GM23248 (cell line): ENCODE measurements around the gene AVPI1. TPM values are rescaled to one million over a fixed set of nuclear protein-coding genes. Genes with fewer than 3 reads are reported as not detected.

ENCODE experiments used
- DNase-seq: peaks from one replicate; pipeline ENCODE4 v3.0.0-alpha.2; 2015
- H2AFZ ChIP-seq: fragments of 200-600 bp; sonication (generic); 2 replicates; pipeline ENCODE4 v1.6.1; 2016; ENCODE audit warnings: antibody characterized with exemption
- H3F3A ChIP-seq: fragments of 200-600 bp; sonication (generic); 2 replicates; pipeline ENCODE4 v1.6.1; 2016; ENCODE audit warnings: mild to moderate bottlenecking, antibody characterized with exemption, mixed run types; ENCODE audit not compliant: insufficient read depth
- H3K27ac ChIP-seq: fragments of 200-600 bp; sonication (generic); 2 replicates; pipeline ENCODE4 v1.5.1; 2016; ENCODE audit warnings: mild to moderate bottlenecking
- H3K27me3 ChIP-seq: fragments of 200-600 bp; sonication (generic); replicated peaks from 2 replicates; pipeline ENCODE4 v1.6.1; 2016; ENCODE audit warnings: mild to moderate bottlenecking; ENCODE audit not compliant: insufficient read depth
- H3K36me3 ChIP-seq: fragments of 200-600 bp; sonication (generic); 2 replicates; pipeline ENCODE4 v1.6.1; 2016; ENCODE audit warnings: low read depth, mild to moderate bottlenecking
- H3K4me1 ChIP-seq: fragments of 200-600 bp; sonication (generic); 2 replicates; pipeline ENCODE4 v1.6.1; 2016; ENCODE audit warnings: mild to moderate bottlenecking; ENCODE audit not compliant: insufficient read depth
- H3K4me2 ChIP-seq: fragments of 200-600 bp; sonication (generic); one replicate; pipeline ENCODE4 v1.6.1; 2016; ENCODE audit warnings: mild to moderate bottlenecking; ENCODE audit not compliant: unreplicated experiment
- H3K4me3 ChIP-seq: fragments of 200-600 bp; sonication (generic); 2 replicates; pipeline ENCODE4 v1.5.1; 2016; ENCODE audit warnings: mild to moderate bottlenecking
- H3K79me2 ChIP-seq: fragments of 200-600 bp; sonication (generic); 2 replicates; pipeline ENCODE4 v1.6.1; 2016; ENCODE audit warnings: mild to moderate bottlenecking; ENCODE audit not compliant: insufficient read depth
- H3K9ac ChIP-seq: fragments of 200-600 bp; sonication (generic); 2 replicates; pipeline ENCODE4 v1.6.1; 2016; ENCODE audit warnings: mild to moderate bottlenecking
- H3K9me2 ChIP-seq: fragments of 200-600 bp; sonication (generic); 2 replicates; pipeline ENCODE4 v1.6.1; 2016; ENCODE audit warnings: mixed run types, mild to moderate bottlenecking, moderate library complexity; ENCODE audit not compliant: insufficient read depth
- H3K9me3 ChIP-seq: fragments of 200-600 bp; sonication (generic); one replicate; pipeline ENCODE4 v1.6.1; 2017; ENCODE audit warnings: low read depth
- H4K20me1 ChIP-seq: fragments of 200-600 bp; sonication (generic); 2 replicates; pipeline ENCODE4 v1.6.0; 2016; ENCODE audit not compliant: insufficient read depth
- EZH2 ChIP-seq: fragments of 200-600 bp; sonication (generic); IDR thresholded peaks from 2 replicates; pipeline ENCODE4 v1.6.1; 2018; ENCODE audit warnings: antibody characterized with exemption, mild to moderate bottlenecking; ENCODE audit not compliant: insufficient read depth, poor library complexity, severe bottlenecking
- EZH2phosphoT487 ChIP-seq: fragments of 200-600 bp; sonication (generic); IDR thresholded peaks from 2 replicates; pipeline ENCODE4 v1.6.1; 2018; ENCODE audit warnings: antibody characterized with exemption, moderate library complexity, mild to moderate bottlenecking, low read depth; ENCODE audit not compliant: insufficient read depth
- WGBS, 2 experiments: methylation state at CpG; one replicate each; pipeline ENCODE4 v1.1.6; 2015 to 2017; ENCODE audit warnings: low lambda C conversion rate in 2 of 2, low coverage in 1 of 2; ENCODE audit errors: missing lambda C conversion rate in 2 of 2; 5-methylcytosine and 5-hydroxymethylcytosine counted together
- in situ Hi-C: fragments of 300-500 bp; cut with MboI; formaldehyde crosslinking; loops from 2 replicates; pipeline ENCODE4 v1.15.0; 2020
- polyA plus RNA-seq: library from polyadenylated mRNA; unstranded; fragments of >200 nt; fragmentation: Nextera tagmentation; extraction: Ambion mirVana; gene quantifications from 2 replicates; pipeline ENCODE4 v1.2.1, GENCODE V29; 2016
- total RNA-seq: library from RNA; depleted of rRNA; stranded (reverse); fragments of >200 nt; shearing (Covaris generic); gene quantifications from 2 replicates; pipeline ENCODE4 v1.2.3, GENCODE V29; 2014

AVPI1 gene
- total and polyA plus RNA-seq, 2 experiments from 2014 or later = 31.4 to 33.8 TPM

GRCh38 chr10:97690133-97690532, 3.1 kb upstream of the AVPI1 start:
- in situ Hi-C loops = no loop called here
- TF ChIP-seq EZH2phosphoT487 = no peak
- TF ChIP-seq EZH2 = no peak

GRCh38 chr10:97689559-97690020, 2.5 kb upstream of the AVPI1 start:
- in situ Hi-C loops = no loop called here
- Histone ChIP-seq H3K36me3 (no peaks in the 10 kb centered on the region), H3K4me1 (peaks cover 35% of the 10 kb centered on the region), H3K79me2 (peaks cover 22% of the 10 kb centered on the region), H3K9ac (peak overlapping the region; percentile 94), H3K4me2 (peak overlapping the region; percentile 41), H3K27ac (peak overlapping the region; percentile 99), H3K9me2 (no peaks in the 10 kb centered on the region), H3K9me3 (no peaks in the 10 kb centered on the region), H3K4me3 (no peak overlapping the region), H4K20me1 (no peaks in the 10 kb centered on the region), H3F3A (peaks cover 48% of the 10 kb centered on the region), H3K27me3 (no peaks in the 10 kb centered on the region), H2AFZ (peak overlapping the region; percentile 33; the same call in 1 of the 2 replicates)
- TF ChIP-seq EZH2phosphoT487 (no peak), EZH2 (no peak)
- 31 to 34% methylated on average over 5 of the region's 5 CpGs for WGBS, 2 experiments
- peak; percentile 98 for DNase-seq

More at GRCh38 chr10:97690133-97690532, 3.1 kb upstream of the AVPI1 start:
- Histone ChIP-seq H3K27ac (peak overlapping the region; percentile 99), H3K79me2 (peaks cover 17% of the 10 kb centered on the region), H3K4me3 (no peak overlapping the region), H3K27me3 (no peaks in the 10 kb centered on the region), H3K9me2 (no peaks in the 10 kb centered on the region), H3F3A (peaks cover 43% of the 10 kb centered on the region), H3K9ac (peak overlapping the region; percentile 58), H4K20me1 (no peaks in the 10 kb centered on the region), H3K4me2 (peak overlapping the region; percentile 29), H3K9me3 (no peaks in the 10 kb centered on the region), H2AFZ (peak overlapping the region; percentile 33; the same call in 1 of the 2 replicates), H3K4me1 (peaks cover 30% of the 10 kb centered on the region), H3K36me3 (no peaks in the 10 kb centered on the region)
- WGBS, 2 experiments = 96 to 98% methylated on average over 3 of the region's 3 CpGs
- DNase-seq = peak; percentile 41

- Histone ChIP-seq H3K9me2 (no peaks in the 10 kb centered on the region), H4K20me1 (no peaks in the 10 kb centered on the region), H3K27me3 (no peaks in the 10 kb centered on the region), H3K79me2 (peaks cover 37% of the 10 kb centered on the region), H3K36me3 (no peaks in the 10 kb centered on the region), H3F3A (peaks cover 61% of the 10 kb centered on the region), H3K4me2 (peak overlapping the region; percentile 61), H3K4me3 (peak overlapping the region; percentile 31), H3K9ac (peak overlapping the region; percentile 94), H2AFZ (peak overlapping the region; percentile 64), H3K4me1 (peaks cover 50% of the 10 kb centered on the region), H3K9me3 (no peaks in the 10 kb centered on the region), H3K27ac (peak overlapping the region; percentile 99)
- no peak for TF ChIP-seq EZH2
- no peak for TF ChIP-seq EZH2phosphoT487
- in situ Hi-C loops = no loop called here
- peak; percentile 87 for DNase-seq
- 10 to 15% methylated on average over 14 of the region's 14 CpGs for WGBS, 2 experiments
These were observed 1.0 kb upstream of the AVPI1 start for GRCh38 chr10:97687785-97688781.

- Histone ChIP-seq H3K4me3 (peak overlapping the region; percentile 91), H3K4me1 (peaks cover 61% of the 10 kb centered on the region), H3F3A (peaks cover 68% of the 10 kb centered on the region), H3K9ac (peak overlapping the region; percentile 94), H3K4me2 (peak overlapping the region; percentile 96), H3K27me3 (no peaks in the 10 kb centered on the region), H3K27ac (peak overlapping the region; percentile 99), H4K20me1 (no peaks in the 10 kb centered on the region), H3K9me2 (no peaks in the 10 kb centered on the region), H3K79me2 (peaks cover 53% of the 10 kb centered on the region), H3K36me3 (no peaks in the 10 kb centered on the region), H3K9me3 (no peaks in the 10 kb centered on the region), H2AFZ (peak overlapping the region; percentile 50)
- peak; percentile 23 for DNase-seq
- 2 to 9% methylated on average over 13 of the region's 14 CpGs for WGBS, 2 experiments
- TF ChIP-seq EZH2phosphoT487 (no peak), EZH2 (no peak)
- in situ Hi-C loops = no loop called here
These were observed 610 bp downstream of the AVPI1 start for GRCh38 chr10:97686301-97686961.
